Mammary epithelial cell (primary cell): ENCODE data around the gene SDF2L1.

ENCODE experiments used
- EZH2 ChIP-seq: IDR thresholded peaks from 2 replicates; pipeline ENCODE4 v1.6.1; 2012; ENCODE audit warnings: low read length, inconsistent platforms, borderline replicate concordance
- TF ChIP-seq, protein P1 (sequence below), 2 donors: IDR thresholded peaks in 1 of 2; conservative IDR thresholded peaks in 1 of 2; 2 replicates each; pipeline ENCODE4 v1.5.1; 2011 to 2012; ENCODE audit warnings: inconsistent platforms in 2 of 2, low read length in 2 of 2, mild to moderate bottlenecking in 2 of 2, control low read depth in 1 of 2, low read depth in 1 of 2; ENCODE audit not compliant: insufficient read depth in 1 of 2; ENCODE audit errors: extremely low read depth in 1 of 2

DNA sequence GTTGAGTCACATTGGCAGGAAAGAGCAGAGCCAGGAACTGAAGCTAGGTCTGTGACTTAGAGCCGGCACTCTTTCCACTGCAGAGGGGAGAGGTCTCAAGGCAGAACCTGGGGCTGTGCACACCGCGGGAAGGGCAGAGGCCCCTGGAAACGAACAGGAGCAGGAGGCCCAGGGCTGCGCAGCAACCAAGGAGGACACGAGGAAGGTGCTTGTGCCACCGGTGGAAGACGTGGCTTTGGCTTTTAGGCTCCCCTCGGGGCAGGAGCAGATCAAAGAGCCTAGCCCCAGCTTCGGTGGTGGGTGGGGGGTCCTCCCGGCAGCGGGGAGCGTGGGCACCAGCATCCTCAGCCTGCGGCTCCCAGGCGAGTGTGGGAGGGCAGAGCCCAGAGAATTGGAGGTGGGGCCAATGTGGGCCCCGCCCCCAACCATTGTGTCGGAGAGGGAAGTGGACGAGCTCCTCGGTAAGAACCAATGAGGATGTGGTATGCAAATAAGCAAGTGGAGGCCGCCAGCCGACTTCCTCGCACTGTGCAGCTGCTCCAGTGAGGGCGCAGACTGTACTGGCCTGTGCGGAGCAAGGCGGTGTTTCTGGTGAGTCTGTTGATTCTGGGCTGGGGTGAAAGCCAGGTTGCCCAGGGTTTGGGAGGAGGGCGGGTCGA lies 9.7 kb upstream of the SDF2L1 start, which contains the start of gene CCDC116:
- no peak for TF ChIP-seq EZH2
- TF ChIP-seq, protein P1, sequence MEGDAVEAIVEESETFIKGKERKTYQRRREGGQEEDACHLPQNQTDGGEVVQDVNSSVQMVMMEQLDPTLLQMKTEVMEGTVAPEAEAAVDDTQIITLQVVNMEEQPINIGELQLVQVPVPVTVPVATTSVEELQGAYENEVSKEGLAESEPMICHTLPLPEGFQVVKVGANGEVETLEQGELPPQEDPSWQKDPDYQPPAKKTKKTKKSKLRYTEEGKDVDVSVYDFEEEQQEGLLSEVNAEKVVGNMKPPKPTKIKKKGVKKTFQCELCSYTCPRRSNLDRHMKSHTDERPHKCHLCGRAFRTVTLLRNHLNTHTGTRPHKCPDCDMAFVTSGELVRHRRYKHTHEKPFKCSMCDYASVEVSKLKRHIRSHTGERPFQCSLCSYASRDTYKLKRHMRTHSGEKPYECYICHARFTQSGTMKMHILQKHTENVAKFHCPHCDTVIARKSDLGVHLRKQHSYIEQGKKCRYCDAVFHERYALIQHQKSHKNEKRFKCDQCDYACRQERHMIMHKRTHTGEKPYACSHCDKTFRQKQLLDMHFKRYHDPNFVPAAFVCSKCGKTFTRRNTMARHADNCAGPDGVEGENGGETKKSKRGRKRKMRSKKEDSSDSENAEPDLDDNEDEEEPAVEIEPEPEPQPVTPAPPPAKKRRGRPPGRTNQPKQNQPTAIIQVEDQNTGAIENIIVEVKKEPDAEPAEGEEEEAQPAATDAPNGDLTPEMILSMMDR (conservative IDR thresholded peaks at IDR 0.05 in 1 of 2, IDR thresholded peaks at IDR 0.05 in 1 of 2; ENCODE audit: extremely low read depth in 1 of 2, insufficient read depth in 1 of 2, low read depth in 1 of 2, low read length in 2 of 2), result no peak
